ENCODE results near the gene RPTOR.

Gene RPTOR

GRCh38 chr17:80939151-80940145 lies 394.8 kb downstream of the RPTOR start:
- ChIA-PET CTCF (no interaction called here), POLR2A (no interaction called here)
- no peak for DNase-seq (ENCODE audit: extremely low spot score)
- TF ChIP-seq CTCF (IDR thresholded peaks at IDR 0.05; ENCODE audit: control extremely low read depth, extremely low read depth, low read depth, missing control alignments) = no peak

- CTCF ChIA-PET = interaction anchor here (1.3 to 1.6 kb wide), 2 partner anchors 49 to 515 kb away, joined by 3 read pairs; no protein-coding TSS in a partner anchor
- no peak for TF ChIP-seq CTCF (IDR thresholded peaks at IDR 0.05; ENCODE audit: control extremely low read depth, extremely low read depth, low read depth, missing control alignments)
- POLR2A ChIA-PET = no interaction called here
- DNase-seq (ENCODE audit: extremely low spot score) = no peak
Measured at GRCh38 chr17:80940171-80941123, 395.8 kb downstream of the RPTOR start.

- POLR2A ChIA-PET = no interaction called here
- CTCF ChIA-PET = interaction anchor here (1.3 to 1.6 kb wide), 2 partner anchors 50 to 516 kb away, joined by 3 read pairs; no protein-coding TSS in a partner anchor
Measured at GRCh38 chr17:80941171-80941570, 396.5 kb downstream of the RPTOR start.

GRCh38 chr17:80941743-80942422 lies 397.2 kb downstream of the RPTOR start:
- POLR2A ChIA-PET = no interaction called here
- no peak for DNase-seq (ENCODE audit: extremely low spot score)
- no peak for TF ChIP-seq CTCF (IDR thresholded peaks at IDR 0.05; ENCODE audit: control extremely low read depth, extremely low read depth, low read depth, missing control alignments)
- CTCF ChIA-PET = interaction anchor here (0.7 to 1.6 kb wide), 3 partner anchors 9 to 517 kb away, joined by 3 to 4 read pairs (median 3); no protein-coding TSS in a partner anchor

More at GRCh38 chr17:80941171-80941570, 396.5 kb downstream of the RPTOR start:
- no peak for TF ChIP-seq CTCF (IDR thresholded peaks at IDR 0.05; ENCODE audit: control extremely low read depth, extremely low read depth, low read depth, missing control alignments)
- no peak for DNase-seq (ENCODE audit: extremely low spot score)

- ChIA-PET POLR2A (no interaction called here), CTCF (interaction anchor here (0.7 to 1.2 kb wide), 2 partner anchors 10 to 13 kb away, joined by 3 to 4 read pairs; no protein-coding TSS in a partner anchor)
- DNase-seq (ENCODE audit: extremely low spot score) = no peak
- no peak for TF ChIP-seq CTCF (IDR thresholded peaks at IDR 0.05; ENCODE audit: control extremely low read depth, extremely low read depth, low read depth, missing control alignments)
Measured at GRCh38 chr17:80942423-80943345, 398.0 kb downstream of the RPTOR start.

Measured in GM10248 (cell line).